ENCODE data around the gene KIF6.

DNA sequence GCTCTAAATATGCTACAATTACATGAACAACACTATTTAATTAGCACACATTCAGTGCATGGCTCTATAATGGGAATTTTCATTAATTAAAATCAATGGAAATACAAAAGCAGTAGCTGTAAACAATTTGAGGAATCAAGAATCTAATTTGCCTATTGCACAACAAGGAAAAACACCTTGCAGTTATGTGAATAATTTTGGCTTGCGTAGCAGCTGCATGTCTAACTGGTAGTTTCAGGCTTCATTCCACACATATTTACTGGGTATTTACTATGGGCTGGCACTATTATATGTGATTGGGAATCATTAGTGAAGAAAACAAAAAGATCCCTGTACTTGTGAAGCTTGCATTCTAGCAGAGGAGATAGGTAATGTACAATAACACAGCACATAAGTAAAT lies 26.4 kb downstream of the KIF6 start:
- TF ChIP-seq CTCF (conservative IDR thresholded peaks at IDR 0.05; ENCODE audit: low read depth, low read length) (no peak), EZH2 (IDR thresholded peaks at IDR 0.05; ENCODE audit: borderline replicate concordance, low read depth, low read length, poor library complexity, severe bottlenecking) (no peak)
